SH-SY5Y (cell line): Measurements from ENCODE around the gene DDO.

Source experiments
- GATA2 ChIP-seq: IDR thresholded peaks from 2 replicates; pipeline ENCODE4 v1.6.1; 2011; ENCODE audit warnings: mild to moderate bottlenecking, low read depth, low read length
- GATA3 ChIP-seq: IDR thresholded peaks from 2 replicates; pipeline ENCODE4 v1.6.1; 2011; ENCODE audit warnings: low read depth, mild to moderate bottlenecking, low read length, moderate library complexity

The DDO gene

DNA sequence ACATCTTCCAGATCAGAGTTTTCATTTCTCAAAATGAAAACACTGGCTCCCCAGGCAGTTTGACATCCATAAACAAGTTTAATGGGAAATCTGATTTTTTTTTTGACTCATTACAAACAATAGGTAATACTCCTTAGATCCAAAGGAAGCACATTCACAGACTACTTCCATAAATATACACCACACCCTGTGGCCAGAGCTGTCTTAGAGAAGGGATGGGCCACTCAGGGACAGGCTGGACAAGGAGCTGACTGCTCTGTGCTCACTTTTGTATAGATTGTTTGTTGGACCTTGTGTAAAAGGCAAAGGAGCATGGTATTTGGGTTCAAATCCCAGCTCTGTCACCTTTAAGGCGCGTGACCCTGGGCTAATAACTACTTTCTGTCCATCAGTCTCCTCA lies 12.8 kb upstream of the DDO start:
- TF ChIP-seq GATA2: no peak
- no peak for TF ChIP-seq GATA3

DNA sequence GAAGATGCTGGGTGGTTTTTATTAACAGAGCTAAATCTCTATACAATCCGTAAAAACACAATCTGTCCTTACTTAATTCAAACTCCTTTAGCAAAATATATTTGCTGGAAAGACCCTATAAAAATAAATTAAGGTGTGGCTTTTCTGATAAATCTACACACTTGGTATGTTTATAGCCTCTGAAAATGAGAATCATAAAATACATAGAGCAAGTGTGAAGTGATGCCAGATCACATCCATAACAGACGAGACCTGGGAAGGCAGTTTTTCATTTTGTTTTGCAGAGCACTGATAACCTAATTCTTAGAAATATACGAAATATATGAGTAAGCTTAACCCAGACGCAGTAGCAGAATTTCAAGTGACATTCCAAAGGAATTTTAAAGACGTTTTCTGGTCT lies 10.4 kb upstream of the DDO start:
- TF ChIP-seq GATA2 (no peak), GATA3 (no peak)

DNA sequence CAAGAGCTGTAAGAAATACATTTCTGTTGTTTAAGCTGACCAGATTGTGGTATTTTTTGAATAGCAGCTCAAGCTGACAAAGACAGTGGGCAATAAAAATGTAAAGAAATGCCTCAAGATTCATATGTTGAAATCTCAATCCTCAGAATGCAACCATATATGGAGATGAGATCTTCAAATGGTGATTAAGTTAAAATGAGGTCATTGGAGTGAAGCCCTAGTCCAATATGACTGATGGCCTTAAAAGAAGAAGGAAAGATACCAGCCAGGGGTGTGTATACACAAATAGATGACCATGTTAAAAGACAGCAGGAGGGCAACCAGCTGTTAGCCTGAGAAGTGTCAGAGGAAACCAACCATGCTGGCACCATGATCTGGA lies 7.1 kb upstream of the DDO start:
- TF ChIP-seq GATA3 (no peak), GATA2 (no peak)

DNA sequence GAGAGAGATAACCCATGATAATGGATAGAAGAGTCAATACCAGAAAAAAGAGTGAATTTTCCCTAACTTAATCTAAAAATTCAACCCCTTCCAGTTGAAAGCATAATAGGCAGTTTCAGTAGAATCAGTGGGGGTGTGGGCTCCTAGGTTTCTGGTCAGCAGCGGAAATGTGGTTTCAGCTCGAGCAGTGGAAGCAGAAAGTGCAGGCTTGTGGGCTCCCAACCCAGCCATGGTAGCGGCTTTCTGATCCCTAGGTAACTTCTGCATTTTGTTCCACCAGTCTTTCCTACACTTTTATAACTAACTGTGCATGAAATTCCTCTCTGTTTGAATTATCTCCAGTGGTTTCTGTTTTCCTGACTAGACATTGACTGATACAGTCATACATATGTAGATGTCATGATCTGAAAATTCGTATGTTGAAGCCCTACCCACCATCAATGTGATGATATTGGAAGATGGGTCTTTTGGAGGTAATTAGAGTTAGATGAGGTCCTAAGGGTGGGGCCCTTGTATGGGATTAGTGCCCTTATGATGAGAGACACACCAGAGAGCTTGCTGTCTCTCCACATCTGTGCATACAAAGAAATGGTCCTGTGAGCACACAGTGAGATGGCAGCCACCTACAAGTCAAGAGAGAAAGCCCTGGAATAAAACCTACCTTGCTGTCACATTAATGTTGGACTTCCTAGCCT lies 6.5 kb upstream of the DDO start:
- TF ChIP-seq GATA2: no peak
- TF ChIP-seq GATA3: no peak

DNA sequence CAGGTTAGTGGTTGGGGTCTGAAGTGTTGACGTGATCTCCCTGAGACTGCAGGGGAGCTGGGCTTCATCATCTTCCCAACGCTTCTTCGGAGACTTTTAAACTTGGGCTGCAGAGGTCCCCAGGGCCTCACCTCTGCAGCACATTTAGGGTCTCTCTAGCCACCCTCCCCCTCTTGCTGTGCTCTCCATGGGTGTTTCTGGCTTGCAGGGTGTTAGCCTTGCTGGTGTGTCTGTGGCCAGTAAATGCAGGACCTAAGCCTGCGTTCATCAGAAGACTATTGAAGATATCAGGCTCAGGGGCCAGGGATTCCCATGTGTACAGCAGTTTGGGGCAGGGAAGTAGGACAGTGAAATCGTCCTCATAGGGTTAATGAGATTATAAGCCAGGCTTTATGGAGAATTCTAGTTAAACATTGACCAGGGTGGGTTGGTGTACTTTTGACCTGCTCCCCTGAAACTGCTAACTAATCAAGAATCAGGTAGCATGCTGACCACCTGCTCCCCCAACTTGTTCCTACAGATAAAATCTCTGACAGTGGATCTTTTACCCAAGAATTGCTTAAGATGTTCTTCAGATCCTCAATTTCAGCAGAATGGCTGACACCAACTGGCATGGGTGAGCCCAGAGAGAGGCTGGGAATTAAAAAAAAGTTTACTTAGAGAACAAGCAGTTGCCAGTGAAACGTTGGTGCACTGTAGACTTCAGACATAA lies 3.8 kb upstream of the DDO start:
- TF ChIP-seq GATA3 (no peak), GATA2 (no peak)

DNA sequence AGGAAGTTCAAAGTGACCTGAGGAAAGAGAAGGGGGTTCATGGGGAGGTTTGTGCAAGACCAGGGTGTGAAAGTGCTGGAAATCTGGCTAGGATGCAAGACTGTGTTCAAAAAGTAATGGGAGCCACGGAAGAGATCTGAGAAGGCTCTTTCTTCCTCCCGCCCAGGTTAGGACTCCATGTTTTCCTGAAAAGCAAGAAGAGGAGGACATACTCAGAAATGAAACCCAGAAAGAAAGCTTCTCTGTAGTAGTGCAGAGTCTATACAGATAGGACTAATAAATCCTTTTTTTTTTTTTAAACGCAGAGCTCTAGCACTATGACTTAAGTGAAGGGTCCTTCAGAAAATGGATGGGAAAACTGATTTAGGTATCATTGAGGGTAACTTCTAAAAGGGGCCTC lies 3.2 kb upstream of the DDO start:
- TF ChIP-seq GATA2: no peak
- no peak for TF ChIP-seq GATA3

DNA sequence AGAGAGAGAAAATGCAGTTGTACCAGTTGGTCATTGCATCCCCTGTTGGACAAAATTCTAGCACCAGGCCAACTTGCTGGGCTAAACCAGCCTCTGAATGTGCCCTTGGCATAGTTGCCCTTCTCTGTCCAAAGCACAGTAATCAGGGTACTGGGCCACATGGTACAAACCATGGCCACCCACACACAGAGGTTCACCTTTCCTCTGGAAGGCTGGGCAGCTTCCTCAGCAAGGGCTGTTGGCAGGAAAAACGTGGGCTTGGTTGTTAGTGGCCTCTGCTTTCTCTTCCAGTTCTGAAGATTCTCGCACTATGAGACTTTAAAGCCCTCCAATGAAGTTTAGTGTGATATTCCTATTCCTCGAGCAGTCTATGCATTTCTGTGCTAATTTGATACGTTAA lies 706 bp downstream of the DDO start:
- TF ChIP-seq GATA3: no peak
- no peak for TF ChIP-seq GATA2

DNA sequence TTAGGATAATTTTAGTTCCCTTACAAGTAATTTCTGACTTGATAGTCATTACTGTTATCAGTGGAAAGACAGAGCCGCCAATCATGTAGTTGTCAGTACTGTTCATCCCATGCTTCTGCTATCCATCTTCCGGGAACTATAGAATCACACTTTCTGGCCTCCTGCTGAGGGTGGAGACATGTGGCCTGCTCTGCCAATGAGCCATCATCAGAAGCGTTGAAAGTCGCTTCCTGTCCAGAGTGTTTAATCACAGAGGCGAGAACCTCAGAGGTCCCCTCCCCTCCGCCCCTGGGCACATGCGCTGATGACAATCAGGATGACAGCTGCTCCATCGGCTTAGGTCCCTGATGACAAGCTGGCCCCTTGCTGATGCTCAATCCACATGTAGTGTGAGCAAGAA lies 3.0 kb downstream of the DDO start:
- TF ChIP-seq GATA3 (no peak), GATA2 (no peak)

DNA sequence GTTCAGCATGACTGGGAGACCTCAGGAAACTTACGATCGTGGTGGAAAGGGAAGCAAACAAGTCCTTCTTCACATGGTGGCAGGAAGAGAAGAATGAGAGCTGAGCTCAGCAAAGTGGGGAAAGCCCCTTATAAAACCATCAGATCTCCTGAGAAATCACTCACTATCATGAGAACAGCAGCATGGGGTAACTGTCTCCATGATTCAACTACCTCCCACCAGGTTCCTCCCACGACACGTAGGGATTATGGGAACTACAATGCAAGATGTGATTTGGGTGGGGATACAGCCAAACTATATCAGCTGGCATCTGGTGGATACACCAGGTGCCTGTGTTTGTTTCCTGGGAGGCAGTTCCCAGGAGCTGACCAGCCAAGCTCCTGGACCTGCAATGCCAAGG lies 4.9 kb downstream of the DDO start:
- TF ChIP-seq GATA3 (no peak), GATA2 (no peak)

DNA sequence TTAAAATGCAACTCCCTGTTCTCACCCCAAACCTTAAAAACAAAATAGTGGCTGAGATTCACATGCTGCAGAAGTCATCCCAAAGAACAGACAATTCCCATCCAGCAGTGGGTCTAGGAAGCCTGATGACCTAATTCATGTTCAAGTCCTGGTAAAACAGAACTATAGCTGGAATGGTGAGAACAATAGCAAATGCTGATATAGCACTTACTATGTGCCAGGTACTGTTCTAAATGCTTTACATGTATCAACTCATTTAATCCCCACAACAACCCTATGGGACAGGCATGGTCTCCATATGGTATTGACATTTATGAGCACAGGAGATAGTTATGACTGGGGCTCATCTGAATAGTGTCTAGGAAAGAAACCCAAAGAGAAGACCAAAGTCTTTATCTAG lies 5.6 kb downstream of the DDO start:
- no peak for TF ChIP-seq GATA3
- no peak for TF ChIP-seq GATA2

DNA sequence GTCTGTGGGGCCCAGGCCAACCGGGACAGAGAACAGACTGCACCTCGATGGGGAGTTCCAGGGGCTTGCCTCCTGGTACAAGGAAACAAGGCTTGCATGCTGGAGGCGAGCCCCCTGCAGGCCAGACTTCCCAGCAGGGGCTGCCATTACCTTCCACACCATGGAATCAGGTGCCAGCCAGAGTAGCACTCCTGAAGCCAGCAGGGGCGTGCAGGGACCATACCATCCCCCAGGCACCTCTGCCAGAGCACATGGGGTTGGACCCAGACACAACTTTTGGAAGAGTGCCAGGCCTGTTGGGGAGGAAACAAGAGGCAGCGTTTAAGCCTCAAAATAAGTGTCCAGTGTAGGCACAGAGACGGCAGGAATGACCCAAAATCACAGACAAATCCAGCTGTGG lies 6.5 kb downstream of the DDO start:
- no peak for TF ChIP-seq GATA3
- no peak for TF ChIP-seq GATA2

DNA sequence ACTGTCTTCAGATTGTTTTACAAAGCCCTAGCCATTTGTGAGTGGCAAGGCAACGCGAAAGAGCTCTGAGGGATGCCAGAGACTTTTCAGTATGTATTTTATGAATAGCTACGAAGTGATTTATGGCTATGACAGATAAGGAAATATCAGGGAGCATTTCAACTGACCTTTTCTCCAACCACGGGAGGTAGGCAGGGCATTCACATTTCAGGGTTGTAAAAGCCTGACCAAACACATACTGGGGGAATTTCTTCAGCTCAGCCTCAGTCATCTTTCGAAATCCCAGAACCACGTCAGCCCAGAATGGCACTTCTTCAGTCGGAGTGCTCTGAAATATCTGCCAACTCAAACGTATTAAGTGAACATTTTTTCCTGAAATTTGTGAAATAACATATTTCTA lies 10.8 kb downstream of the DDO start:
- no peak for TF ChIP-seq GATA3
- no peak for TF ChIP-seq GATA2

DNA sequence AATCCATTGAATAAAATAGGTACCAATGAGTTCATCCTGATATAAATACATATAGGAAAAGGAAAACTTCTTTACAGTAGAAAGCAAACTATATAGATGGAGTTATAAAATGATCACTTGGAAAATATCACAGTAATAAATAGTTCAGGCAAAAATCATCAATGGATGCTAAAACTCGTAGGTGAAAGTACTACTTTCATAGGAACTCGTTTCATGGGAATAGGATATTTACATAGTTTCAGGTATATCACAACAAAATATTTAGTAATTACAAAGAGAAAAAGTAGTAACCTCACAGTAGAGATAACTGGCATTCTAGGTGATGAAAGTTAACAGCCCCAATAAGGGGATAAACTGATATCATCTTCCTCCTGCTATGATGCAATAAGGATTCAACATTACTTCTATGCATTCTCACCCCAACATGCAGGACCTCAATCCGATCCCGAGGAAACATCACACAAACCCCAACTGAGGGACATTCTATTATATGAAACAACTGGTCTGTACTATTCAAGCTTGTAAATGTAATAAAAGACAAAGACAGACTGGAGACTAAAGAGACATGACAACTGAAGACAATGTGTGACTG lies 13.7 kb downstream of the DDO start:
- TF ChIP-seq GATA3 (no peak), GATA2 (no peak)

DNA sequence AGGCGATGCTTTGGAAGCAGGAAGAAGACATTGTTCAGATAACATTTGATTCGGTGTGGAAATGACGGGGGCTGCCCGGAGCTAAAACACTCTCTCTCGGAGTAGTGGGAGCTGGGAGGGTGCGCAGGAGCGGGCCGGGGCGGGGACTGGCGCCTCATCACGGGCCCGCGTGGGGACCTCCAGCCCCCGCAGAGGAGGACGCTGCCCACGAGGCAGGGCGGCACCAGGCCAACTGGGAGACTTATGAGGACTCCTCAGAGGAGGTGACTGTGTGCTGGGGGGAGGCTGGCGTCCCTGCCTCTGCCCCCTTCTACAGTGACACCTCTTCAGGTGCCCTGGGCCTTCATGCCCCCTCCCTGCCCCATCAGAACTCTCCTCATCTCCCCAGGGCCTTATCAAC lies 15.2 kb downstream of the DDO start:
- TF ChIP-seq GATA3 (no peak), GATA2 (no peak)
